HepG2 (cell line): Measurements from ENCODE around the gene HDHD3. TPM values are rescaled to one million over a fixed set of nuclear protein-coding genes. Genes with fewer than 3 reads are reported as not detected.

Experiments used
- KLF12 ChIP-seq: sonication (generic); formaldehyde crosslinking; IDR thresholded peaks from 2 replicates; pipeline ENCODE4 v1.4.0; 2020; ENCODE audit warnings: missing genetic modification reagents, borderline replicate concordance
- PTBP1 ChIP-seq: fragments of 200-400 bp; formaldehyde crosslinking; IDR thresholded peaks from 2 replicates; pipeline ENCODE4 v1.6.1; 2018; ENCODE audit warnings: low read length, low read depth; ENCODE audit not compliant: poor library complexity, severe bottlenecking
- SOX6 ChIP-seq, 2 experiments: fragments of 450-650 bp in 1 of 2; sonication (generic) in 1 of 2; formaldehyde crosslinking in 1 of 2; IDR thresholded peaks; 2 replicates each; pipeline versions ENCODE4 v1.4.0 to v1.6.1; 2017 to 2020; ENCODE audit warnings: antibody characterized with exemption in 1 of 2, mild to moderate bottlenecking in 1 of 2, missing genetic modification reagents in 1 of 2
- ZNF24 ChIP-seq: fragments of 450-650 bp; IDR thresholded peaks from 2 replicates; pipeline ENCODE4 v1.6.1; 2017; ENCODE audit warnings: antibody characterized with exemption, mild to moderate bottlenecking
- ZNF350 ChIP-seq: sonication (generic); formaldehyde crosslinking; IDR thresholded peaks from 2 replicates; pipeline ENCODE4 v1.4.0; 2020; ENCODE audit warnings: mild to moderate bottlenecking, low read depth, missing genetic modification reagents, borderline replicate concordance
- ZNF446 ChIP-seq: sonication (generic); formaldehyde crosslinking; IDR thresholded peaks from 2 replicates; pipeline ENCODE4 v1.5.0; 2020; ENCODE audit warnings: mild to moderate bottlenecking, missing genetic modification reagents
- ZNF570 ChIP-seq: sonication (generic); formaldehyde crosslinking; IDR thresholded peaks from 2 replicates; pipeline ENCODE4 v1.4.0; 2020; ENCODE audit warnings: mild to moderate bottlenecking, missing genetic modification reagents, borderline replicate concordance
- ZNF672 ChIP-seq: sonication (generic); formaldehyde crosslinking; IDR thresholded peaks from 2 replicates; pipeline ENCODE4 v1.8.1; 2022; ENCODE audit warnings: missing genetic modification reagents
- ZNF737 ChIP-seq: sonication (generic); formaldehyde crosslinking; IDR thresholded peaks from 2 replicates; pipeline ENCODE4 v1.5.0; 2020; ENCODE audit warnings: missing genetic modification reagents, mild to moderate bottlenecking, borderline replicate concordance
- ZSCAN31 ChIP-seq: sonication (generic); formaldehyde crosslinking; IDR thresholded peaks from 2 replicates; pipeline ENCODE4 v1.5.0; 2020; ENCODE audit warnings: low read depth, mild to moderate bottlenecking, missing genetic modification reagents
- ZSCAN9 ChIP-seq: IDR thresholded peaks from 2 replicates; pipeline ENCODE4 v1.6.1; 2016; ENCODE audit warnings: borderline replicate concordance
- polyA plus RNA-seq, 8 experiments: library from polyadenylated mRNA; depleted of rRNA in 3 of 8; stranded (reverse) in 7 of 8; unstranded in 1 of 8; fragments of >200 nt; fragmentation: Illumina TruSeq in 4 of 8; extraction: Trizol in 4 of 8; gene quantifications; 2 replicates each; pipeline versions ENCODE4 v1.2.1 to v1.2.3, GENCODE V29; 2011 to 2016; ENCODE audit warnings: low read depth in 4 of 8, missing spikeins in 1 of 8, mixed read lengths in 1 of 8; ENCODE audit not compliant: insufficient read depth in 1 of 8
- total RNA-seq, 5 experiments: library from RNA; depleted of rRNA; stranded (reverse); fragments of >200 nt; fragmentation: Illumina TruSeq; extraction: Trizol; gene quantifications; 2 replicates each; pipeline ENCODE4 v1.2.3, GENCODE V29; 2016; ENCODE audit warnings: low read depth in 1 of 5
- TF ChIP-seq, protein P1 (sequence below): sonication (generic); formaldehyde crosslinking; IDR thresholded peaks from 2 replicates; pipeline ENCODE4 v1.4.0; 2020; ENCODE audit warnings: missing genetic modification reagents
- TF ChIP-seq, protein P2 (sequence below): sonication (generic); formaldehyde crosslinking; IDR thresholded peaks from 2 replicates; pipeline ENCODE4 v1.8.0; 2022; ENCODE audit warnings: missing genetic modification reagents, mild to moderate bottlenecking, moderate library complexity, borderline replicate concordance
- TF ChIP-seq, protein P3 (sequence below): sonication (generic); formaldehyde crosslinking; IDR thresholded peaks from 2 replicates; pipeline ENCODE4 v1.5.1; 2020; ENCODE audit warnings: missing genetic modification reagents, mild to moderate bottlenecking, borderline replicate concordance
- TF ChIP-seq, protein P4 (sequence below): sonication (generic); formaldehyde crosslinking; IDR thresholded peaks from 2 replicates; pipeline ENCODE4 v1.4.0; 2020; ENCODE audit warnings: missing genetic modification reagents, borderline replicate concordance
- TF ChIP-seq, protein P5 (sequence below): IDR thresholded peaks from 2 replicates; pipeline ENCODE4 v1.6.1; 2016; ENCODE audit warnings: missing biosample characterization, missing genetic modification reagents, low read depth
- TF ChIP-seq, protein P6 (sequence below): sonication (generic); formaldehyde crosslinking; IDR thresholded peaks from 2 replicates; pipeline ENCODE4 v1.5.0; 2020; ENCODE audit warnings: missing genetic modification reagents

The HDHD3 gene
- total and polyA plus RNA-seq, 2 of the 13 experiments (the other 11 are each of a cell fraction or from before 2014, with no cell fraction given), result 23.1 to 38.5 TPM

DNA sequence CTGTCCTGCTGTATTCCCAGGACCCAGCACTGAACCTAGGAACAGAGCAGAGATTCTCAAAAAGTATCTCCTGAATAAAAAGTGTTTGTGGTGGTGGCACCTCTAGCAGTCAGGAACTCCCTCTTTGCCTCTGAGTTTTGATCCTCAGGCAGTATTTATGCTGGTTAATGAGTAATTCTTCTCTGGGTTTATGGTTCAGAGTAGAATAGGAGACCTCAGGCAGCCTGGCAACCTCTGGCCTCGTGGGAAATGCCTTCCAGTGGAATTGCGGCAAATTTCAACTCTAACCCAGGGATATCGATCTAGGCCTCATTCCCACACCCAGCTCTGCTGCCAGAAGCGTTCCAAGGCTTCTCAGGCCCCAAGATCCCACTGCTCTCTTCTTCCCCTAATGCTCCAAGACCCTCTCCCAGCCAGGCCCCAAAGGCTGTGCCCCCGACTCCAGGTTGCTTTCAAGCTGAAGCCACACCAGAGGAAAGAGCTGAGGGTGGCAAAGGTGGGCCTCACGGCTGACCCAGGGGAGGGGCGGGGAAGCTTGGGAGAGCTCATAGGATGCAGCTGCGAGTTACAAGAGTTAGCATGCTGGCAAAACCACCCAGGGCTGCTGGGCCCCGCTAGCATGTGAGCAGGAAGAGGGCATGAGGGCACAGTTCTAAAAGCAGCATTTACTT, 10.9 kb upstream of the HDHD3 start (continued):
- TF ChIP-seq, protein P1, sequence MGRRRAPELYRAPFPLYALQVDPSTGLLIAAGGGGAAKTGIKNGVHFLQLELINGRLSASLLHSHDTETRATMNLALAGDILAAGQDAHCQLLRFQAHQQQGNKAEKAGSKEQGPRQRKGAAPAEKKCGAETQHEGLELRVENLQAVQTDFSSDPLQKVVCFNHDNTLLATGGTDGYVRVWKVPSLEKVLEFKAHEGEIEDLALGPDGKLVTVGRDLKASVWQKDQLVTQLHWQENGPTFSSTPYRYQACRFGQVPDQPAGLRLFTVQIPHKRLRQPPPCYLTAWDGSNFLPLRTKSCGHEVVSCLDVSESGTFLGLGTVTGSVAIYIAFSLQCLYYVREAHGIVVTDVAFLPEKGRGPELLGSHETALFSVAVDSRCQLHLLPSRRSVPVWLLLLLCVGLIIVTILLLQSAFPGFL (CRISPR knock-in tag), result no peak
- TF ChIP-seq, protein P2, sequence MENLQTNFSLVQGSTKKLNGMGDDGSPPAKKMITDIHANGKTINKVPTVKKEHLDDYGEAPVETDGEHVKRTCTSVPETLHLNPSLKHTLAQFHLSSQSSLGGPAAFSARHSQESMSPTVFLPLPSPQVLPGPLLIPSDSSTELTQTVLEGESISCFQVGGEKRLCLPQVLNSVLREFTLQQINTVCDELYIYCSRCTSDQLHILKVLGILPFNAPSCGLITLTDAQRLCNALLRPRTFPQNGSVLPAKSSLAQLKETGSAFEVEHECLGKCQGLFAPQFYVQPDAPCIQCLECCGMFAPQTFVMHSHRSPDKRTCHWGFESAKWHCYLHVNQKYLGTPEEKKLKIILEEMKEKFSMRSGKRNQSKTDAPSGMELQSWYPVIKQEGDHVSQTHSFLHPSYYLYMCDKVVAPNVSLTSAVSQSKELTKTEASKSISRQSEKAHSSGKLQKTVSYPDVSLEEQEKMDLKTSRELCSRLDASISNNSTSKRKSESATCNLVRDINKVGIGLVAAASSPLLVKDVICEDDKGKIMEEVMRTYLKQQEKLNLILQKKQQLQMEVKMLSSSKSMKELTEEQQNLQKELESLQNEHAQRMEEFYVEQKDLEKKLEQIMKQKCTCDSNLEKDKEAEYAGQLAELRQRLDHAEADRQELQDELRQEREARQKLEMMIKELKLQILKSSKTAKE (CRISPR knock-in tag), result no peak; the same call in 1 of the 2 replicates
- no peak for TF ChIP-seq ZNF672 (CRISPR knock-in tag)
- TF ChIP-seq, protein P3, sequence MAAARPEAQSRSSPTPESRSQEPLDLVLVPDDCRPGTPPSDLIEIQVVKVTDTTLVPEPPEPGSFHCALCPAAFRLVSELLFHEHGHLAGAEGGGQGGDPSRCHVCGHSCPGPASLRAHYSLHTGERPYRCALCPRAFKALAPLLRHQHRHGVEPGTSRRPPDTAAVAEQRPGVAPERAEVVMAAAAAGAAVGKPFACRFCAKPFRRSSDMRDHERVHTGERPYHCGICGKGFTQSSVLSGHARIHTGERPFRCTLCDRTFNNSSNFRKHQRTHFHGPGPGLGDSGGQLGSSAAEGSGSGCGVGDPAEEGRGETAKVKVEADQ, result no peak
- TF ChIP-seq PTBP1, result no peak
- peak; percentile 76; the same call in 1 of the 2 replicates for TF ChIP-seq KLF12
- peak; percentile 81 for TF ChIP-seq ZSCAN31 (CRISPR knock-in tag)
- no peak for TF ChIP-seq ZNF24
- peak; percentile 47; the same call in 1 of the 2 replicates for TF ChIP-seq ZNF350 (CRISPR knock-in tag)
- TF ChIP-seq, protein P4, sequence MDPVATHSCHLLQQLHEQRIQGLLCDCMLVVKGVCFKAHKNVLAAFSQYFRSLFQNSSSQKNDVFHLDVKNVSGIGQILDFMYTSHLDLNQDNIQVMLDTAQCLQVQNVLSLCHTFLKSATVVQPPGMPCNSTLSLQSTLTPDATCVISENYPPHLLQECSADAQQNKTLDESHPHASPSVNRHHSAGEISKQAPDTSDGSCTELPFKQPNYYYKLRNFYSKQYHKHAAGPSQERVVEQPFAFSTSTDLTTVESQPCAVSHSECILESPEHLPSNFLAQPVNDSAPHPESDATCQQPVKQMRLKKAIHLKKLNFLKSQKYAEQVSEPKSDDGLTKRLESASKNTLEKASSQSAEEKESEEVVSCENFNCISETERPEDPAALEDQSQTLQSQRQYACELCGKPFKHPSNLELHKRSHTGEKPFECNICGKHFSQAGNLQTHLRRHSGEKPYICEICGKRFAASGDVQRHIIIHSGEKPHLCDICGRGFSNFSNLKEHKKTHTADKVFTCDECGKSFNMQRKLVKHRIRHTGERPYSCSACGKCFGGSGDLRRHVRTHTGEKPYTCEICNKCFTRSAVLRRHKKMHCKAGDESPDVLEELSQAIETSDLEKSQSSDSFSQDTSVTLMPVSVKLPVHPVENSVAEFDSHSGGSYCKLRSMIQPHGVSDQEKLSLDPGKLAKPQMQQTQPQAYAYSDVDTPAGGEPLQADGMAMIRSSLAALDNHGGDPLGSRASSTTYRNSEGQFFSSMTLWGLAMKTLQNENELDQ (CRISPR knock-in tag), result no peak
- TF ChIP-seq ZNF737 (CRISPR knock-in tag), result no peak
- TF ChIP-seq, protein P5, sequence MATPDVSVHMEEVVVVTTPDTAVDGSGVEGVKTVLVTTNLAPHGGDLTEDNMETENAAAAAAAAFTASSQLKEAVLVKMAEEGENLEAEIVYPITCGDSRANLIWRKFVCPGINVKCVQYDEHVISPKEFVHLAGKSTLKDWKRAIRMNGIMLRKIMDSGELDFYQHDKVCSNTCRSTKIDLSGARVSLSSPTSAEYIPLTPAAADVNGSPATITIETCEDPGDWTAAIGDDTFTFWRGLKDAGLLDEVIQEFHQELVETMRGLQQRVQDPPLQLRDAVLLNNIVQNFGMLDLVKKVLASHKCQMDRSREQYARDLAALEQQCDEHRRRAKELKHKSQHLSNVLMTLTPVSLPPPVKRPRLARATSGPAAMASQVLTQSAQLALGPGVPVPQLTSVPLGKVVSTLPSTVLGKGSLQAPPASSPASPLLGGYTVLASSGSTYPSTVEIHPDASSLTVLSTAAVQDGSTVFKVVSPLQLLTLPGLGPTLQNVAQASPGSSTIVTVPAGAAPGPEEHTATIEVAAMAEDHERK (CRISPR knock-in tag), result no peak
- TF ChIP-seq ZNF570 (CRISPR knock-in tag), result no peak
- no peak for TF ChIP-seq ZNF446 (CRISPR knock-in tag)
- peak; percentile 39; the same call in 1 of the 2 replicates for TF ChIP-seq ZSCAN9
- no peak for TF ChIP-seq SOX6 (IDR thresholded peaks at IDR 0.05)
- TF ChIP-seq SOX6 (CRISPR knock-in tag; IDR thresholded peaks at IDR 0.05), result peak; percentile 88
- TF ChIP-seq, protein P6, sequence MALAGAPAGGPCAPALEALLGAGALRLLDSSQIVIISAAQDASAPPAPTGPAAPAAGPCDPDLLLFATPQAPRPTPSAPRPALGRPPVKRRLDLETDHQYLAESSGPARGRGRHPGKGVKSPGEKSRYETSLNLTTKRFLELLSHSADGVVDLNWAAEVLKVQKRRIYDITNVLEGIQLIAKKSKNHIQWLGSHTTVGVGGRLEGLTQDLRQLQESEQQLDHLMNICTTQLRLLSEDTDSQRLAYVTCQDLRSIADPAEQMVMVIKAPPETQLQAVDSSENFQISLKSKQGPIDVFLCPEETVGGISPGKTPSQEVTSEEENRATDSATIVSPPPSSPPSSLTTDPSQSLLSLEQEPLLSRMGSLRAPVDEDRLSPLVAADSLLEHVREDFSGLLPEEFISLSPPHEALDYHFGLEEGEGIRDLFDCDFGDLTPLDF (CRISPR knock-in tag), result no peak; the same call in 1 of the 2 replicates
